Esophagus squamous epithelium (tissue), 4 donors: ENCODE data around the gene ZNF217.
"Not testable (repeated sequence)": the region's sequence is repeated elsewhere in the genome, so short reads cannot be mapped to it uniquely, and the experiment has no call there.

Source experiments
- POLR2A ChIP-seq, 4 donors: fragments of 450-650 bp; IDR thresholded peaks; one replicate each; pipeline ENCODE4 v1.6.1; 2017; ENCODE audit warnings: antibody characterized with exemption in 4 of 4, mild to moderate bottlenecking in 4 of 4, moderate library complexity in 3 of 4
- TF ChIP-seq, protein P1 (sequence below), 6 experiments: fragments of 450-650 bp in 4 of 6; fragments of 200-600 bp in 2 of 6; sonication (generic) in 2 of 6; IDR thresholded peaks; one replicate each; pipeline ENCODE4 v1.5.1; 2016 to 2019; ENCODE audit warnings: antibody characterized with exemption in 6 of 6, mild to moderate bottlenecking in 4 of 6, moderate library complexity in 4 of 6

- TF ChIP-seq, protein P1, sequence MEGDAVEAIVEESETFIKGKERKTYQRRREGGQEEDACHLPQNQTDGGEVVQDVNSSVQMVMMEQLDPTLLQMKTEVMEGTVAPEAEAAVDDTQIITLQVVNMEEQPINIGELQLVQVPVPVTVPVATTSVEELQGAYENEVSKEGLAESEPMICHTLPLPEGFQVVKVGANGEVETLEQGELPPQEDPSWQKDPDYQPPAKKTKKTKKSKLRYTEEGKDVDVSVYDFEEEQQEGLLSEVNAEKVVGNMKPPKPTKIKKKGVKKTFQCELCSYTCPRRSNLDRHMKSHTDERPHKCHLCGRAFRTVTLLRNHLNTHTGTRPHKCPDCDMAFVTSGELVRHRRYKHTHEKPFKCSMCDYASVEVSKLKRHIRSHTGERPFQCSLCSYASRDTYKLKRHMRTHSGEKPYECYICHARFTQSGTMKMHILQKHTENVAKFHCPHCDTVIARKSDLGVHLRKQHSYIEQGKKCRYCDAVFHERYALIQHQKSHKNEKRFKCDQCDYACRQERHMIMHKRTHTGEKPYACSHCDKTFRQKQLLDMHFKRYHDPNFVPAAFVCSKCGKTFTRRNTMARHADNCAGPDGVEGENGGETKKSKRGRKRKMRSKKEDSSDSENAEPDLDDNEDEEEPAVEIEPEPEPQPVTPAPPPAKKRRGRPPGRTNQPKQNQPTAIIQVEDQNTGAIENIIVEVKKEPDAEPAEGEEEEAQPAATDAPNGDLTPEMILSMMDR (IDR thresholded peaks at IDR 0.05), result not testable (repeated sequence)
- not testable (repeated sequence) for TF ChIP-seq POLR2A (IDR thresholded peaks at IDR 0.05)
Measured at GRCh38 chr20:53616489-53616888, 22.9 kb upstream of the ZNF217 start.
